ENCODE results near the gene KIAA0586.

DNA sequence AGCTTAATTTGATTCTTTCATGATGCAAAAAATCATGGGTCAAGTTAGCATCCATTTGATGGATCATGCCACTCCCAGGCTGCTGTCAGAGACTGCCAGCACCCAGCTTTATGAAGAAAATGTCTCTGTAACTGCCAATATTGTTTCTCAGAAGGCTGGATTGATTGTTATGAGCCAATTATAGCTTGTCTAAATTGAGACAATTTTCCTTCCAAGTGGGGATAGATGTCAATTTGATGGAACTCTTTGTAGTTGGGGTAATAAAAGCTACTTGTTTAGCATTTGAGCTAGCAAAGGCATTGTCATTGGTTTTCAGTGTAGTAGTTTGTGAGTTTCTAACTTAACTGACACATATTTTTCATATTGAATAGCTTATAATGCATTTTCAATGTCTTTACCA is 128.1 kb downstream of the KIAA0586 start:
- TF ChIP-seq CTCF (IDR thresholded peaks at IDR 0.05; ENCODE audit: low read depth, low read length) = no peak
- TF ChIP-seq POLR2A (IDR thresholded peaks at IDR 0.05; ENCODE audit: extremely low read depth, insufficient read length) = no peak
- TF ChIP-seq, protein P1, sequence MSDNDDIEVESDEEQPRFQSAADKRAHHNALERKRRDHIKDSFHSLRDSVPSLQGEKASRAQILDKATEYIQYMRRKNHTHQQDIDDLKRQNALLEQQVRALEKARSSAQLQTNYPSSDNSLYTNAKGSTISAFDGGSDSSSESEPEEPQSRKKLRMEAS (IDR thresholded peaks at IDR 0.05; ENCODE audit: low read depth, low read length) = no peak
- TF ChIP-seq MYC (IDR thresholded peaks at IDR 0.05; ENCODE audit: low read depth, low read length) = no peak

Data from NB4 (cell line).